Activated naive CD8-positive, alpha-beta T cell treated with anti-CD3 and anti-CD28 coated beads, Interleukin-2, amount 10 ng/mL, durations not matched to agents 7 days and 5 days (primary cell): ENCODE data around the gene CSRP2. TPM values are rescaled to one million over a fixed set of nuclear protein-coding genes. Genes with fewer than 3 reads are reported as not detected.

Experiments
- ATAC-seq: fragments of 150-1000 bp; cut with Tn5 transposase; one replicate; pipeline ENCODE4 v1.10.0; 2021; ENCODE audit warnings: low read depth, moderate library complexity
- POLR2A ChIA-PET: fragments of 350-600 bp; sonication (Branson Sonifier 250); formaldehyde crosslinking; loops from one replicate; lab custom pipeline; 2021; ENCODE audit warnings: antibody characterized with exemption; lab: Charles Lee
- DNase-seq: peaks from one replicate; pipeline ENCODE4 v3.0.0; 2021
- H3K27ac Mint-ChIP-seq: one replicate; pipeline ENCODE4 v1.8.0; 2022; ENCODE audit warnings: mild to moderate bottlenecking, mixed read lengths
- H3K27me3 Mint-ChIP-seq: one replicate; pipeline ENCODE4 v1.8.0; 2022; ENCODE audit warnings: mild to moderate bottlenecking, moderate library complexity, mixed read lengths
- H3K36me3 Mint-ChIP-seq: one replicate; pipeline ENCODE4 v1.8.0; 2021; ENCODE audit warnings: mild to moderate bottlenecking, mixed read lengths
- H3K4me1 Mint-ChIP-seq: one replicate; pipeline ENCODE4 v1.8.0; 2021; ENCODE audit warnings: mixed read lengths
- H3K4me3 Mint-ChIP-seq: one replicate; pipeline ENCODE4 v1.8.0; 2022; ENCODE audit warnings: mild to moderate bottlenecking, moderate library complexity, mixed read lengths
- H3K9me3 Mint-ChIP-seq: one replicate; pipeline ENCODE4 v1.8.0; 2021; ENCODE audit warnings: mixed read lengths
- total RNA-seq, 2 experiments: library from RNA; stranded (reverse); gene quantifications; one replicate each; pipeline ENCODE4 v1.2.3, GENCODE V29; 2021

CSRP2 gene
- total RNA-seq, 2 experiments from 2014 or later = 0.42 TPM; not detected in 1

DNA sequence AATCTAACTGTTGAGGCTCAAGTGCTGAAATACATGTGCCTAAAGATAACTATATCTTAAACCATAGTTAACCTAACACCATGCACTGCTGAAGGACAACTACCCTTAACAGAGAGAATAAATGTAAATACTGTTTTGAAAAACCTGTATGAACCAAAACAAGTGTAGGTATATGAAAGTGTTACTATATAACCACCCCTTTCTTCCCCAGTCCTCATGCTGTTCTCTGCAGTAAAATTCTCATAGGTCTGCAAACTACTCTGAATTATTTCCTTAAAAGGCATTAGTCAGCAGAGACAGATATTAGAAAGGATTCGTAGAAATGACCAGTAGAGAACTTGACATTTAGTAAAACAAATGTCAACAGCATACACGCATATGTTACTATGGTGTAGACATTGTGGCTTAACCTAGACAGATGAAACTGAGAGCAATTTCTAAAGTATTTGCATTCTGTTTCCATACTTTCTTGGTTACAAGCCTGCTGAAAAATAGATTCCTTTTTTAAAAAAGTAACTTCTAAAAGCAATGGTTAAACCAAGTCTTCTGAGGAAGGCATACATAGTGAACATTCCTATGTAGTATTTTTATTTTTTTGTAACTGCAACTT lies 13.9 kb downstream of the CSRP2 start:
- no peak for ATAC-seq
- no peak overlapping the region for H3K4me3 Mint-ChIP-seq

DNA sequence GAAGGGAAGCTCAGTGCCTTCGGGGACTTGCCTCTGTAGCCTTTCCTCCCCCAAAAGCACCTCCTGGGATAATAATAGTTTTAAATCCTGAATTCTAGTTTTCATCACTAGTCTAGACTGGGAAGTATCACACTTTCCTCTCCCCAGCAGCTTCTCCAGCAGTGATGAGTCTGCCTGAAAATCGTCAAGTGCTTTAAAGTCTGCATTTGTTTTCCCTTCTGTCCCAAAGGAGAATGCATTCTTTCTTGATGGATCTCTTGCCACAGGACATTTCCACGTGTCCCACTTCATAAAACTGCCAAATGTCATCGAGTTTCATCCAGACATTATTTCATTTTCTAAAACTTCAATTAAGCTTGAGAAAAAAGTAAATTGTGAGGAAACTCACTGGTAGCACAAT lies 15.0 kb downstream of the CSRP2 start:
- H3K36me3 Mint-ChIP-seq = peaks cover 1% of the 10 kb centered on the region
- no peak overlapping the region for H3K27ac Mint-ChIP-seq
- H3K9me3 Mint-ChIP-seq = no peaks in the 10 kb centered on the region
- POLR2A ChIA-PET = no interaction called here
- no peak for DNase-seq
- ATAC-seq = no peak
- no peak overlapping the region for H3K4me3 Mint-ChIP-seq
- peaks cover 5% of the 10 kb centered on the region for H3K27me3 Mint-ChIP-seq
- H3K4me1 Mint-ChIP-seq = no peaks in the 10 kb centered on the region

More for the DNA sequence above, 13.9 kb downstream of the CSRP2 start:
- POLR2A ChIA-PET = no interaction called here
- peaks cover 5% of the 10 kb centered on the region for H3K27me3 Mint-ChIP-seq
- no peak overlapping the region for H3K27ac Mint-ChIP-seq
- DNase-seq = no peak
- peaks cover 1% of the 10 kb centered on the region for H3K36me3 Mint-ChIP-seq
- H3K9me3 Mint-ChIP-seq = no peaks in the 10 kb centered on the region
- H3K4me1 Mint-ChIP-seq = no peaks in the 10 kb centered on the region

DNA sequence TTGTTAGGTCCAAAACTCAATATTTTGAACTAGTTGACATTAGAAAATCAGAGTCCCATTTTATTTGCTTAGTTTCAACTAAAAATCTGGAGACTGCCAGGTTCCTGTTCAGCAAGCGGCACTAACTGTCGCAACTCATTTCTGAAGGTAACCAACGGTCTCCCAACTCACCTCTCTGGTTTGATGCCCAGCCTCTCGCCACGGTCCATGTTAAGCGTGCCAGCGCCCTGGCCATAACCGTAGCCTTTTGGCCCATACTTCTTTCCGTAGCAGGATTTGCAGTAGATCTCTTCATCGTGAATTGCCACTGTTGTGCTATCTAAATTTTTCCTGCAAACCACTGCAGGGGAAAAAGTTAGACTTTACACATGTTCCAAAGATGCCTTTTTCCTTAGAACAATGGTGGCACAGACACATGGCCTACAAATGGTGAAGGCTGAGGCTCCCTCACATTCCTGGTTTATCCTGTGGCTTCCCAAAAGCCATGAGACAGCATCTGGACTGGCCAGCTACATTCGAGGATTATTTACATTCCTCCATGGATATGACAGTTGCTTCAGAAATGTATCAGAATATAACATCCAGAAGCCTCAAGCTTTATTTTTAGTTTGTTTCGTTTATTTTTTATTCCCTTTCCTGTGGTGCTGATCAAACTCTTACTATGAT lies 15.7 kb downstream of the CSRP2 start:
- Mint-ChIP-seq H3K4me3 (no peak overlapping the region), H3K27ac (no peak overlapping the region), H3K9me3 (no peaks in the 10 kb centered on the region), H3K36me3 (peaks cover 1% of the 10 kb centered on the region), H3K4me1 (no peaks in the 10 kb centered on the region), H3K27me3 (peaks cover 5% of the 10 kb centered on the region)
- ATAC-seq (no peak), DNase-seq (no peak)
- POLR2A ChIA-PET = no interaction called here

DNA sequence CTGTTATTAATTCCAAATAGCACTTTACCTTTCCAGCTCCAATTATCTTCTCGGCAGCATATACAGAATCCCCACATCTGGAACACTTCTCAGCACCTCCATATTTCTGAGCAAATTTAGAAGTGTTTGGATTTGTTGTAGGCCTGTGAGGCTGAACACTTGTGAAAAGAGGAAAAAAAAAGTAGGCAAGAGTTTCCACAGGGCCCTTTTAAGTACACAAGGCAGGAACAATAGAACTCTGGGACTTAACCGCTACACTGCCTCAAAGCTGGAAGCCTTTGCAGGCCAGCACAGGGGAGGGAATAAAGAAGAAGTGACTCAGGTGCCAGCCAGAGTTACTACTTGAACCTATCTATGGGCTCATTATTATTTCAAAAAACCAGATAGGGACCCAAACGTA lies 18.6 kb downstream of the CSRP2 start:
- Mint-ChIP-seq H3K27me3 (peaks cover 5% of the 10 kb centered on the region), H3K4me3 (no peak overlapping the region), H3K4me1 (no peaks in the 10 kb centered on the region), H3K27ac (no peak overlapping the region), H3K36me3 (peaks cover 9% of the 10 kb centered on the region), H3K9me3 (no peaks in the 10 kb centered on the region)
- POLR2A ChIA-PET = no interaction called here
- DNase-seq = no peak
- no peak for ATAC-seq

DNA sequence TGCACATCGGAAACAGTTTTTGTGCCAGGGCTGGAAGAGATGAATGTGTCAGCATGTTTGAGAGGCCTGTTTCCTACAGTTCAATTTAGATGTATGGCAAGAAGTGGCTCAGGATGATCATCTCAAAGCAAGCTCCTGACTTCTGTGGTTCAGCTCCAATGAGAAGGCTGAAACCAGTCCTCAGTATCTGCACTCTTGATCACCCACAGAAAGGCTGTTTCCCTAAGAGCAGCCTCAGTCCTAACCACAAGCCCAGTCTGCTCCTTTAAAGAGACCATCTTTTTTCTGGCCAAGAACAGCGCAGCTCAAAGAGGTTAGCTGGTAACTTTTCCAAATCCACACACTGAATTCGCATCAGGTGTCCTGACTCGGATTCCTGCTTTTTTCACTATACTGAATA lies 19.2 kb downstream of the CSRP2 start:
- peaks cover 2% of the 10 kb centered on the region for H3K9me3 Mint-ChIP-seq
- H3K27me3 Mint-ChIP-seq = peaks cover 5% of the 10 kb centered on the region
- no peak for ATAC-seq
- POLR2A ChIA-PET = no interaction called here
- H3K4me1 Mint-ChIP-seq = no peaks in the 10 kb centered on the region
- H3K27ac Mint-ChIP-seq = no peak overlapping the region
- H3K4me3 Mint-ChIP-seq = no peak overlapping the region
- peaks cover 14% of the 10 kb centered on the region for H3K36me3 Mint-ChIP-seq
- no peak for DNase-seq

DNA sequence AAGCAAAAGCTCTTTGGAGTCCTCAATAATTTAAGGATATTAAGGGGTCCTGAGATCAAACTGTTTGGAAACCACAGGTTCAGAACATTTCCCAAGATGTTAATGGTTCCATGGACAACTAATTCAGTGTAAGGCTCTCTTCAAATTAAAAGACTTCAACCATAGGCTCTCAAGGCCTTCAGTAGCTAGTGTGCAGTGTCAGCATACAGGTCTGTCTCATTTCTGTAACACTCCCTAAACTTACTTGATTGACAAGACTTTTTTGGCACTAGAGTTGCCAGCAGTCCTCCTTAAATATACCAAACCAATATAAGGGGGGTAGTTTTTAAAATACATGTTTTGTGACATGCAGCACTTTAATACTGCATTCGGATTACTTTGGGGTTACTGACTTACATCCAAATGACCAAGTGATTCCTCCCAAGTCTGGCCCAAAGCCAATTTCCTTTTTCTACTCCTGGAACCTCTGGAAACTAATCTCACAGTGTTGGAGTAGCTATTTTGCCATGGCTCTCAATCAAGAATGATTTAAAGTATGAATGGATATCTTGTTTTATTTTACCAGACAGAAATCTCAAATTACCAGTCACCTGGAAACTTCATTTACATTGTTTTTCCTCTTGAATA lies 22.7 kb downstream of the CSRP2 start:
- DNase-seq (no peak), ATAC-seq (no peak)
- Mint-ChIP-seq H3K9me3 (peaks cover 2% of the 10 kb centered on the region), H3K27me3 (no peaks in the 10 kb centered on the region), H3K36me3 (peaks cover 26% of the 10 kb centered on the region), H3K27ac (no peak overlapping the region), H3K4me3 (no peak overlapping the region), H3K4me1 (no peaks in the 10 kb centered on the region)
- POLR2A ChIA-PET = no interaction called here

DNA sequence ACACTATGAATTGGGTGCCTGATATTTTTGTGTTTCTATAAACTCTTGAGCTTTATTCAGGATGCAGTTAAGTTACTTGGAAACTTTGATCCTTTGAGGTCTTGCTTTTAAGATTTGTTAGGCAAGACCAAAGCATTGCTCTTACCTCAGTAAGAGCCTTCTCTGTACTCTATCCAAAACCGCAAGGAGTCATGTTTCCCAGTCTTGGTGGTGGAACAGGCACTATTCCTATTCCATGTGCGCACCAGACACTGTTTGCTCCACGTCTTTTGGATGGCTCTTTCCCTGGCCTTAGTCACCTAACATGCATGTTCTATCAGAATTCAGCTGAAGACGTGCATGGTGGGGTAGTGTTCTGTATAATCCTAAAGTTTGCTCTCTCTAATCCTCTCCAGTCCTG lies 23.5 kb downstream of the CSRP2 start:
- Mint-ChIP-seq H3K36me3 (peaks cover 30% of the 10 kb centered on the region), H3K27ac (no peak overlapping the region), H3K4me3 (no peak overlapping the region), H3K9me3 (peaks cover 2% of the 10 kb centered on the region), H3K4me1 (no peaks in the 10 kb centered on the region), H3K27me3 (no peaks in the 10 kb centered on the region)
- ATAC-seq (no peak), DNase-seq (no peak)
- POLR2A ChIA-PET = interaction anchor here (0.8 kb wide), 1 partner anchor 92 kb away, joined by 7 read pairs; no protein-coding TSS in a partner anchor

DNA sequence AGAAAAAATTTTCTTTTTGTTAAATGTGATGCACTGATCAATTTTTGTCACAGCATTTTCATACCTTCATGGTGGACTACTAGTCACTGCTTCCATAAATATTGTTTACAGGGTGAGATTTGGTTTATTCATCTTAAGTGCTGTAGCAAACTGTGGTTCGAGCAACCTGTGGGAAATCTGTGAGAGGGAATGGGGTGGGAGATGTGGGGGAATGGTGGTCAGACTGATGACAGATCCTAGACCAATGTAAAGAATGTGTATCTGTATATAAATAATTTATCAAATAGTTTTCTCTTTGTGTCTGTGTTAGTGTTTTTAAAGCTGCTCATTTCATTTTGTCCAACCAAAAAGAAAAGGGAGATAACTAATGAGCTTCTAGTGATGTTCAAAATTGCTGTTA lies 26.7 kb downstream of the CSRP2 start:
- H3K27me3 Mint-ChIP-seq = no peaks in the 10 kb centered on the region
- DNase-seq = no peak
- H3K27ac Mint-ChIP-seq = no peak overlapping the region
- no peak overlapping the region for H3K4me3 Mint-ChIP-seq
- POLR2A ChIA-PET = no interaction called here
- peaks cover 36% of the 10 kb centered on the region for H3K36me3 Mint-ChIP-seq
- no peaks in the 10 kb centered on the region for H3K4me1 Mint-ChIP-seq
- peaks cover 2% of the 10 kb centered on the region for H3K9me3 Mint-ChIP-seq
- ATAC-seq = no peak

DNA sequence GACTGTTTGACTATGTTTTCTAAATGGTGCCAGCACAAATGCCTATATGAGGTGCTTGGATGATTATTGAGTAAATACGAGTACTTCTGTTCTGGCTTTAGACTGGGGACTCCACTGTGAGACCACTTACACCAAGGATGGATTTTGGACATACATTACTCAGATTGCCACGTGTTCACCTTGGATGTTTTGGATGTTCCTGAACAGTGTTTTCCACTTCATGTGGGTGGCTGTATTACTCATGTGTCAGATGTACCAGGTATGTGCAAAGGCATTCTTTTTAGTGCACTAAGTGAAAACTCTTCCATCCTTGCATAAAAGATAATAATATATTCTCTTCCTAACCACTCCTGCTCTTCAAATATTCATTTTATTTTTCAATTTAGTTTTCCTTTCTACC lies 30.7 kb downstream of the CSRP2 start:
- ATAC-seq (no peak), DNase-seq (no peak)
- POLR2A ChIA-PET = no interaction called here
- Mint-ChIP-seq H3K27me3 (no peaks in the 10 kb centered on the region), H3K9me3 (no peaks in the 10 kb centered on the region), H3K36me3 (peaks cover 21% of the 10 kb centered on the region), H3K27ac (no peak overlapping the region), H3K4me3 (no peak overlapping the region), H3K4me1 (no peaks in the 10 kb centered on the region)

DNA sequence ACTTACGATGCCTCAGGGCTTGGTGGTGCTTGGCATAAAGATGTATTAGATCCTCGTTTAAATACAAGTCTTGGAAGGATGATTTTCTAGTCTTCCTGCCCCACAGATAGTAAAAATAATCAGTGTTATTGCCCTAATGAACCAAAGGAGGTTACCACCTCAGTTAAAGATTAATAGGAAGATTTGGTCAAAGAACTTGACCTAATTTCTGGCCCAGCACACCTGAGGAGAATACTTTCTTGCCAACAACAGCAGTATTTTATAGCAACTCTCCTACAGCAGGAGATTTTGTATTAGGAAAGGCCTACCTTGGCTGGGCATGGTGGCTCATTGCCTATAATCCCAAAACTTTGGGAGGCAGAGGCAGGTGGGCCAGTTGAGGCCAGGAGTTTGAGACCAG lies 31.6 kb downstream of the CSRP2 start:
- Mint-ChIP-seq H3K4me1 (no peaks in the 10 kb centered on the region), H3K36me3 (peaks cover 19% of the 10 kb centered on the region), H3K4me3 (no peak overlapping the region), H3K9me3 (no peaks in the 10 kb centered on the region), H3K27me3 (no peaks in the 10 kb centered on the region), H3K27ac (no peak overlapping the region)
- POLR2A ChIA-PET = no interaction called here
- DNase-seq = no peak
- no peak for ATAC-seq

DNA sequence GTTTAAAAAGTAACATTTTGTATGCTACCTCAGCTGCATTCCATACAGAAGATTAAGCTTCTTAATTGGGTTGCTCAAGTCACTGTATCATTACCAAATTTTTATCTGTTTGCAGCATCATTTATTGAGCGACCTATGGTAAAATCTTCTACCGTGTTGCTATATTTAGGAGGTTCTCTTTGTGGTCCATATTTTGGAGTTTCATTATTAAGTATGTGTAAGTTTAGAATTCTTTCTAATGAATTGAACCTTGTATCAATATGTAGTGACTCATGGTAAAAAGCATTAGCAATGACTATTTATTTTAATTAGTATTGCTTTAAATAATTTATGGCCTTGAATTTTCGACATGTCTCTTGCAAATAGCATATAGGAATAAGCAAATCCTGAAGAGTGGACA lies 42.2 kb downstream of the CSRP2 start:
- H3K9me3 Mint-ChIP-seq = no peaks in the 10 kb centered on the region
- POLR2A ChIA-PET = no interaction called here
- ATAC-seq (no peak), DNase-seq (no peak)
- no peaks in the 10 kb centered on the region for H3K4me1 Mint-ChIP-seq
- H3K27ac Mint-ChIP-seq = no peak overlapping the region
- no peak overlapping the region for H3K4me3 Mint-ChIP-seq
- peaks cover 6% of the 10 kb centered on the region for H3K36me3 Mint-ChIP-seq
- H3K27me3 Mint-ChIP-seq = no peaks in the 10 kb centered on the region

DNA sequence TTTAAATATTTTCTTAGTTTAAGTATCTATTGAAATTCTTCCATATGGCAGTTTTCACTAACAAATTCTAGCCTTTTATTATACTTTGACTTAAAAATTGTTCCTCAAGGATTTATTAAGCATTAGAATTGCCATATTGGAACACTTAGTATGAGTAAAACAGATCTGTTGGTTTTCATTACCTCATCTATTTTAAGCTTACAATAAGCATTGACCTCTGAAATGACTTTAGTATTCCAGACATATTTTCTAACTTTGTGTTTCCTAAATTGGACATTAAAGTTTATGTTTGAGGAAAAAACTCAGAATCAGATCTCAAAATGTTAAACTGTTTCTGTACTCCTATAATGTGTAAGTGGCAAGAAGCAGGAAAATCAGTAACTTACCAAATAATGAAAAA lies 48.4 kb downstream of the CSRP2 start:
- Mint-ChIP-seq H3K27me3 (no peaks in the 10 kb centered on the region), H3K36me3 (peaks cover 19% of the 10 kb centered on the region), H3K27ac (no peak overlapping the region), H3K4me1 (no peaks in the 10 kb centered on the region), H3K4me3 (no peak overlapping the region), H3K9me3 (no peaks in the 10 kb centered on the region)
- ATAC-seq = no peak
- POLR2A ChIA-PET = no interaction called here
- DNase-seq = no peak

DNA sequence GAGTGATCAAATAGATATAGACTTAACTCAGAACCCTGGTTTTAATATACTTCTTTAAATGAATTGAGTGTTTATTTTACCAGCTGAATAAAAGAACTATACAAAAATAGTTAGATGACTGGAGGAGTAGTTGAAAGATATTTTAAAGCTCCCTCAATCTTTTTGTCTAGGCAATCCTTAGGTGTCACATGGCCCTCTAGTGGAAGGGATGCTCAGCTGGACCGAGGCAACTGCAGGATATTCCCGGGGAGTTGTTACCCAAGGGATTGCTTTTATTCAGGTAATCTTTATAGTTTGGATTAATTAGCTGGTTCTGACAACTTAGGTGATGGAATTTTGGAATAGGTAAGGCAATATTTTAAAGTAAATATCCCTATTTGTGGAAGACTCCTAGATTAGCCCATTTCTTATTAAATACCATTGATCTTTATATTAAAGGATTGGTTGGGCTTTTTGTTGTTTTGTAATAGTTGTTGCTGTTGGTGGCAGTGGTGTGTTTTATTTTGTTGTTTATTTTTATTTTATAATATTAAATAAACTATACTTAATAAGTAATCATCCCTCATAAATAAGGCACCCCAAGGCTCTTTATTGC lies 57.8 kb downstream of the CSRP2 start:
- no peak overlapping the region for H3K27ac Mint-ChIP-seq
- no peak overlapping the region for H3K4me3 Mint-ChIP-seq
- H3K4me1 Mint-ChIP-seq = no peaks in the 10 kb centered on the region
- peaks cover 3% of the 10 kb centered on the region for H3K36me3 Mint-ChIP-seq
- H3K9me3 Mint-ChIP-seq = no peaks in the 10 kb centered on the region
- no peaks in the 10 kb centered on the region for H3K27me3 Mint-ChIP-seq
- no peak for ATAC-seq
- DNase-seq = no peak
- POLR2A ChIA-PET = no interaction called here

DNA sequence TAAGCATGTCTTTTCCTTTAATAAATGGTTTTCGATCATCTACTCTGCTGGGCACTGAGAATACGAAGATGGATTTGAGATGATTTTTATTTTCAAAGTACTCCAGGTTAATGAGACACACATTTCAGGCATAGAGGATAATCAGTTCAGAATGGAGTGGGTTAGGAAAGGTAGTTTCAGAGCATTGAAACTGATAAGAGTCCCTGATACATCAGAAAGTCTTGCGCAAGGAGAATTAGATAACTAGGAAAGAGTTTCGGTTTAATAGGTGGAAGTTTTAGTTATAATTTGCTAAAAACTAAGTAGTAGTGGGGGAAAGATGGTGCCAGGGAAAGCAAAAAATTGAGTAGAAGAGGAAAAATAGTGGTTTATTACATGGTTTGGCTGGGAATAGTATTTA lies 64.8 kb downstream of the CSRP2 start:
- Mint-ChIP-seq H3K27me3 (no peaks in the 10 kb centered on the region), H3K9me3 (no peaks in the 10 kb centered on the region), H3K27ac (no peak overlapping the region), H3K4me3 (no peak overlapping the region), H3K4me1 (no peaks in the 10 kb centered on the region), H3K36me3 (no peaks in the 10 kb centered on the region)
- ATAC-seq (no peak), DNase-seq (no peak)
- POLR2A ChIA-PET = no interaction called here
